HG03039 (cell line): ENCODE results near the gene G2E3.
"Not testable (repeated sequence)": the region's sequence is repeated elsewhere in the genome, so short reads cannot be mapped to it uniquely, and the experiment has no call there.

Experiments
- ATAC-seq: cut with Tn5 transposase; IDR thresholded peaks from one replicate; pipeline ENCODE4 v1.9.1; 2021; ENCODE audit warnings: mild to moderate bottlenecking, moderate library complexity; ENCODE audit not compliant: unreplicated experiment

The G2E3 gene

GRCh38 chr14:30600922-30601918 lies 42.3 kb downstream of the G2E3 start:
- no peak for ATAC-seq

GRCh38 chr14:30603402-30603801 lies 44.4 kb downstream of the G2E3 start:
- ATAC-seq, result no peak

- not testable (repeated sequence) for ATAC-seq
Measured at GRCh38 chr14:30604696-30605095, 45.7 kb downstream of the G2E3 start.

GRCh38 chr14:30607156-30607780 lies 48.3 kb downstream of the G2E3 start:
- no peak for ATAC-seq

GRCh38 chr14:30608533-30609006 lies 49.6 kb downstream of the G2E3 start:
- no peak for ATAC-seq

GRCh38 chr14:30610787-30611343 lies 51.9 kb downstream of the G2E3 start:
- no peak for ATAC-seq

GRCh38 chr14:30614155-30614554 lies 55.2 kb downstream of the G2E3 start:
- no peak for ATAC-seq

- ATAC-seq, result peak; percentile 40
Measured at GRCh38 chr14:30620178-30620577, 61.2 kb downstream of the G2E3 start.

- no peak for ATAC-seq
Measured at GRCh38 chr14:30621354-30621939, 62.5 kb downstream of the G2E3 start.

- peak; percentile 94 for ATAC-seq
Measured at GRCh38 chr14:30621940-30622830, 63.2 kb downstream of the G2E3 start, which contains the start of gene SCFD1. TSS of gene SCFD1 (plus strand) at chr14:30622319. CDS start at chr14:30622339, 20 bp downstream.

GRCh38 chr14:30623412-30624131 lies 64.6 kb downstream of the G2E3 start:
- ATAC-seq, result no peak

- ATAC-seq, result no peak
Measured at GRCh38 chr14:30624132-30624423, 65.1 kb downstream of the G2E3 start.

GRCh38 chr14:30625533-30625932 lies 66.6 kb downstream of the G2E3 start:
- ATAC-seq, result no peak

- not testable (repeated sequence) for ATAC-seq
Measured at GRCh38 chr14:30629432-30629831, 70.5 kb downstream of the G2E3 start.

GRCh38 chr14:30630248-30630647 lies 71.3 kb downstream of the G2E3 start:
- no peak for ATAC-seq

GRCh38 chr14:30632730-30633129 lies 73.8 kb downstream of the G2E3 start:
- ATAC-seq, result no peak

- no peak for ATAC-seq
Measured at GRCh38 chr14:30638926-30639325, 80.0 kb downstream of the G2E3 start.

- no peak for ATAC-seq
Measured at GRCh38 chr14:30641207-30641606, 82.2 kb downstream of the G2E3 start.

GRCh38 chr14:30644462-30644861 lies 85.5 kb downstream of the G2E3 start:
- not testable (repeated sequence) for ATAC-seq

- no peak for ATAC-seq
Measured at GRCh38 chr14:30645600-30645999, 86.6 kb downstream of the G2E3 start.
